KMS-11 (cell line): ENCODE measurements around the gene GFAP.
A peak's percentile ranks its signal among the peaks of the same experiment; 100 is the strongest.

ENCODE experiments used
- H2AFZ ChIP-seq: fragments of 200-600 bp; sonication (generic); 2 replicates; pipeline ENCODE4 v1.6.1; 2016; ENCODE audit warnings: antibody characterized with exemption, mixed run types, low read depth
- H3K27ac ChIP-seq: fragments of 200-600 bp; sonication (generic); 2 replicates; pipeline ENCODE4 v1.6.1; 2016; ENCODE audit warnings: mild to moderate bottlenecking, mixed run types
- H3K27me3 ChIP-seq: fragments of 200-600 bp; sonication (generic); 2 replicates; pipeline ENCODE4 v1.6.1; 2017; ENCODE audit warnings: mild to moderate bottlenecking, low read depth, mixed run types, moderate library complexity; ENCODE audit not compliant: insufficient read depth
- H3K36me3 ChIP-seq: fragments of 200-600 bp; sonication (generic); 2 replicates; pipeline ENCODE4 v1.6.1; 2017; ENCODE audit warnings: mild to moderate bottlenecking, mixed run types; ENCODE audit not compliant: insufficient read depth
- H3K4me1 ChIP-seq: fragments of 200-600 bp; sonication (generic); 2 replicates; pipeline ENCODE4 v1.6.1; 2016; ENCODE audit warnings: mild to moderate bottlenecking, low read depth, mixed run types; ENCODE audit not compliant: poor library complexity, severe bottlenecking
- H3K4me2 ChIP-seq: fragments of 200-600 bp; sonication (generic); 2 replicates; pipeline ENCODE4 v1.7.0; 2016; ENCODE audit warnings: mild to moderate bottlenecking, mixed run types
- H3K4me3 ChIP-seq: fragments of 200-600 bp; sonication (generic); IDR thresholded peaks from 2 replicates; pipeline ENCODE4 v1.6.1; 2017; ENCODE audit warnings: low read depth, low read length, mixed read lengths; ENCODE audit not compliant: insufficient read depth
- H3K79me2 ChIP-seq: fragments of 200-600 bp; sonication (generic); 2 replicates; pipeline ENCODE4 v1.6.1; 2016; ENCODE audit warnings: low read depth, mixed run types; ENCODE audit not compliant: insufficient read depth
- H3K9ac ChIP-seq: fragments of 200-600 bp; sonication (generic); 2 replicates; pipeline ENCODE4 v1.6.1; 2016; ENCODE audit warnings: mild to moderate bottlenecking, mixed run types
- H4K20me1 ChIP-seq: fragments of 200-600 bp; sonication (generic); 2 replicates; pipeline ENCODE4 v1.6.1; 2016; ENCODE audit warnings: mild to moderate bottlenecking, mixed run types; ENCODE audit not compliant: insufficient read depth
- CTCF ChIP-seq: fragments of 200-600 bp; sonication (generic); conservative IDR thresholded peaks from 2 replicates; pipeline ENCODE4 v1.6.1; 2017; ENCODE audit warnings: low read depth, mild to moderate bottlenecking, antibody characterized with exemption, low read length, moderate library complexity, mixed read lengths

GFAP gene

DNA sequence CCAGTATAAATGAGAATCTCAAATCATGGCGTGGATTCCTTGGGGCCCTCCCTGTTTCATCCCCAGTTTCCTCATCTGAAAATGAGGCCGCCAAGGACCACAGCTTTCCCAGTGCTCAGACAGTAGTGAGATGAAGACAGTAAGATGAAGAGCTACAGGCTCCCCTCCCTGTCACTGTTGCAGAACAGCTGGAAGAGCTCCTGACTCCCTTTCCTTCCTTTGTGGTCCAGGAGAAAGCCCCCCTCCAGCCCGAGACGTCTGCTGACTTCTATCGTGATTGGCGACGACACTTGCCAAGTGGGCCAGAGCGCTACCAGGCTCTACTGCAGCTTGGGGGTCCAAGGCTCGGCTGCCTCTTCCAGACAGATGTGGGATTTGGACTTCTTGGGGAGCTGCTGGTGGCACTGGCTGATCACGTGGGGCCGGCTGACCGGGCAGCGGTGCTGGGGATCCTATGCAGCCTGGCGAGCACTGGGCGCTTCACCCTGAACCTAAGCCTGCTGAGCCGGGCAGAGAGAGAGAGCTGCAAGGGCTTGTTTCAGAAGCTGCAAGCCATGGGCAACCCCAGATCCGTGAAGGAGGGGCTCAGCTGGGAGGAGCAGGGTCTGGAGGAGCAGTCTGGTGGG lies 13.1 kb downstream of the GFAP start:
- no peaks in the 10 kb centered on the region for H4K20me1 ChIP-seq
- no peak overlapping the region for H2AFZ ChIP-seq
- H3K36me3 ChIP-seq, result no peaks in the 10 kb centered on the region
- no peak overlapping the region for H3K9ac ChIP-seq
- peaks cover 20% of the 10 kb centered on the region for H3K4me1 ChIP-seq
- H3K4me2 ChIP-seq, result no peak overlapping the region
- peaks cover 20% of the 10 kb centered on the region for H3K79me2 ChIP-seq
- no peak overlapping the region for H3K27ac ChIP-seq
- TF ChIP-seq CTCF, result no peak
- H3K27me3 ChIP-seq, result peaks cover 4% of the 10 kb centered on the region; the same call in 1 of the 2 replicates
- no peak overlapping the region for H3K4me3 ChIP-seq

GRCh38 chr17:44901411-44901921 lies 13.8 kb downstream of the GFAP start:
- Histone ChIP-seq H3K4me3 (no peak overlapping the region), H3K9ac (no peak overlapping the region), H3K4me2 (no peak overlapping the region), H3K4me1 (peaks cover 22% of the 10 kb centered on the region), H2AFZ (no peak overlapping the region), H4K20me1 (no peaks in the 10 kb centered on the region), H3K36me3 (no peaks in the 10 kb centered on the region), H3K79me2 (peaks cover 28% of the 10 kb centered on the region), H3K27ac (no peak overlapping the region), H3K27me3 (peaks cover 4% of the 10 kb centered on the region; the same call in 1 of the 2 replicates)
- no peak for TF ChIP-seq CTCF

DNA sequence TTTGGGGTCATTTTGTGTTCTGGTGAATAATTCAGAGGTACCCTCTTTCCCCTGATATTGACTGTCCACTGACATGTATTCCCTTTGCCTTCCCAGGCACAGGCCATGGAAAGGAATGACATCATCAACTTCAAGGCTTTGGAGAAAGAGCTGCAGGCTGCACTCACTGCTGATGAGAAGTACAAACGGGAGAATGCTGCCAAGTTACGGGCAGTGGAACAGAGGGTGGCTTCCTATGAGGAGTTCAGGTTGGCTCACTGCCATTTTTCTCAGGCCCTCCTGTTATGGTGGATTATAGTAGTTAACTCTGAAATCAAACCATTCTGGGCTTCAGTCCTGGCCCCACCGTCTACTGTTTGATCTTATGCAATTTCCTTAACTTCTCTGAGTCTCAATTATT lies 14.4 kb downstream of the GFAP start:
- peaks cover 22% of the 10 kb centered on the region for H3K4me1 ChIP-seq
- H4K20me1 ChIP-seq, result no peaks in the 10 kb centered on the region
- H3K36me3 ChIP-seq, result no peaks in the 10 kb centered on the region
- H3K4me2 ChIP-seq, result no peak overlapping the region
- H3K27ac ChIP-seq, result no peak overlapping the region
- no peak overlapping the region for H3K9ac ChIP-seq
- H2AFZ ChIP-seq, result no peak overlapping the region
- H3K27me3 ChIP-seq, result peaks cover 4% of the 10 kb centered on the region; the same call in 1 of the 2 replicates
- no peak overlapping the region for H3K4me3 ChIP-seq
- no peak for TF ChIP-seq CTCF
- peaks cover 34% of the 10 kb centered on the region for H3K79me2 ChIP-seq

- H3K36me3 ChIP-seq, result no peaks in the 10 kb centered on the region; the same call in 1 of the 2 replicates
- H3K79me2 ChIP-seq, result peaks cover 46% of the 10 kb centered on the region
- H3K4me2 ChIP-seq, result peak within 1 kb of the TSS; percentile 97
- no peak for TF ChIP-seq CTCF
- H3K9ac ChIP-seq, result peak within 1 kb of the TSS; percentile 98
- peaks cover 22% of the 10 kb centered on the region for H3K4me1 ChIP-seq
- H3K27ac ChIP-seq, result peak within 1 kb of the TSS; percentile 98
- 0 out of 2 replicates have a peak, but pooled peaks cover 3% of the 10 kb centered on the region for H4K20me1 ChIP-seq
- H3K27me3 ChIP-seq, result peaks cover 4% of the 10 kb centered on the region; the same call in 1 of the 2 replicates
- peak within 1 kb of the TSS; percentile 92 for H2AFZ ChIP-seq
- peak within 1 kb of the TSS; percentile 52 for H3K4me3 ChIP-seq
Measured at GRCh38 chr17:44899074-44899782, 16.1 kb downstream of the GFAP start, which contains the start of gene EFTUD2. Gene EFTUD2, minus strand, starts transcription at chr17:44899445. Its CDS starts 4,924 bp downstream, at chr17:44894521.
